Activated CD8-positive, alpha-beta memory T cell treated with anti-CD3 and anti-CD28 coated beads for 48 hours (primary cell): ENCODE data around the gene TPK1.

ENCODE experiments used
- DNase-seq, 3 experiments: peaks; one replicate each; pipeline ENCODE4 v3.0.0-alpha.2; 2020; ENCODE audit warnings: low read depth in 2 of 3, low spot score in 2 of 3

TPK1 gene

DNA sequence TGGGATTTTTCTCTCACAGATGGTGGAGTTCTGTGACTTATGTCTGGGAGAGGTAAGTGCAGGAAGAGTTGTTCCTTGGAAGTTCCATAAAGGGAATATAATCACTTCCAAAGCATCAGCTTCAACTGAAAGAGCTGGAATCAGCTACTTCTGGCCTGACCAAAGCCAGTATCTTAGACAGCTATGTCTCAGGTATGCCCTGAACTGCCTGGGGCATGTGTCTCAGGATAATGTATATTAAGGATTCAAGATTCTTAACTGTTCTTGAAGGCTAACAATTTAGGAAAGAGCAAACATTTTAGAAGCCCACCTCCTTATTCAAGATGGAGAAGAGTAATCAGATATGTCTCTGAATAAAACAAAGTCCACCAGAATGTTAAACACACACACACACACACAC, 420.0 kb downstream of the TPK1 start:
- DNase-seq = no peak

DNA sequence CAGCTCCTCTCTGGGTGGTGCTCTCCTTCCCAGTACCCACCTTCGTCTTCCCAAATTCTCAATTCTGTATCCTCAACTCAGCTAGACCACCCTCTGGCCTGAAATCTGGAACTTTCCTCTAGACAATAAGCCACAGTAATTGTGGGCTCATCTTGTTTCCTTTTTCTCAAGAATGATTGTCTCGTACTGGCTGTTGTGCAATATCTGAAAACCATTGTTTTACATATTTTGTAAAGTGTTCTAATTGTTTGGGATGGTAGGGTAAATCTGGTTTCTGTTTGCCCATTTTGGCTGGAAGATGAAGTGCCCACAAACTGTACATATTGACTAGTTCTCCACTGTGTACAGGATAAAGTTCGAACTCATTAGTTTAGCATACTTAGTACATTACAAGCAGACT, 421.0 kb downstream of the TPK1 start:
- no peak for DNase-seq

DNA sequence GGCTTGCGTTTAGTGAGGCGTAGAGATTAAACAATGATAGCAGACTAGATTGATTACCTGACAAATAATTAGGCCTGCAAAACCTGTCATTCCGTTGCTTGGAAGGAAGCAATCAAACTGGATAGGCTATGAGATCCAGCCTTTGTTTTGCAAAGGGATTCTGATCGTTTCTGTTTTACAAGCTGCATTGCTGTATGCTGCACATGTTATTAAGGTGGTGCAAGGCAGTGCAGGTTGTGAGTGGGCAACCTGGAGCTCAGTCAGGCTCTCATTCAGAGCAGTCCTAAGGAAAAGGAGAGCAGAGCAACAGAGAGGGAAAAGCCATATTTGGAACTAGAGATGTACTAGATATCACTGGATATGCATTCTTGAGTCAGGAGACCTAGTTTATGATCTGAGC, 425.4 kb downstream of the TPK1 start:
- no peak for DNase-seq

DNA sequence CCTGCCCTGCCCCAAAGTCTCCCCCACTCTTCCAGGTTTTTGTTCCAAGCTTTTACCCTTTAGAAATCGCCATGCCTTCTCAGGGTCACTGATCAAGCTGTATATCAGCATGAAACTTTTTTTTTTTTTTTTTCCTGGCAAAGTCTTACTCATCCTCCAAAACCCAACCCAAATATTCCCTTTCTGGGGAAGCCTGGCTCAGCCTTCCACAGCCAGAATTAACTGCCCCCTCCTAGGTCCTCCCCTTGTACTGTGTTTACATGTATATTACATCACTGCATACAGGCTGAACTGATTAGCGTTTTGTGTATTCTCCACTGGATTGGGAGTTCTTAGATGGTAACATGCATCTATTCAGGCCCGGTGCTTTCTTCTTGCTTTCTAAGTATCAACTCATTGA, 427.7 kb downstream of the TPK1 start:
- no peak for DNase-seq

DNA sequence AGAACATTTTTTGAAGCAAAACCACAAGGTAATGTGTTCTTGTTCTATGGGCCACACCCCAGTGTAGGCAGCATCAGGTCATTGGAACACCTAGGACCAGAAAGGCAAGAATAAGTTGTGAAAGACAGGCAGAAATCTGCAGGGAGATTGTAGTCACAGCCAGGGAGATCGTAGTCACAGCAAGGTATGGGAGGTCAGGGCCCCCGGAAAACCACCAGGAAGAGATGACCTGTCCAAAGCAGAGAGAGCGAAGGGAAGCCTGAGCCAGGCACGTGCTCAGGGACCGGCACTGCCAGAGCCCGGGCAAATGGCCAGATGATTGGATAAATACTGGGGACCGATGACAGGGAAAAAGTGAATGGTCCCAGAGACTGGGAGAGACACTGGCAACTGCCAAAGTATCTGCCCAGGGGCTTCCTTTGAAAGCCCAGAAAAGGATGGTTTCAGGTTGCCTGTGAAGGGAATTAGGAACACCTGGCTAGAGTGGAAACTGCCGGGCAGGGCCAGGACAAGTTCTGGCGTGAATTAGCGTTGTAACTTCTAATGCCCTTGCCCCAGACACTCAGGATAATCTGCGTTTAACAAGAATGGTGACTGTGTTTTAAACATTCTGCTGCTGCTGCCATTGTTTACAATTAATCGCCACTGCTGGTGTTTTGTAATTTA, 428.5 kb downstream of the TPK1 start:
- DNase-seq = no peak

DNA sequence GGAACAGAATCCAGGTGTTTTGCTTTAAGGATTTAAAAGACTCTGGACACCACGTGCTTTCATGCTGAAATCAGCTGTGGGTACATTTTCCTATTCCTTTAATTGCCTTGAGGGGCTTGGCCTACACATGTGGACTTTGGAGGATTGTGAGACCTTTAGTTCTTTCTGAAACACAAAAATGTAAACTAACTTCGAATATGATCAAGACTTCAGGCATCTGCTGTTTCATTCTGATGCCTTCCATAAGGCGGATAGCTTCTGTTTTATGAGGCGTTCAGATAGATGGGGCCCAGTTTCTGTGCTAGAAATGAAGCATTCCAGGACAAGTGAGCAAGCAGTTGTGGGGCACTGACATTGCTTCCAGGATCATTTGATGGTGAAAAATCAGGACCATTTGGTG, 430.9 kb downstream of the TPK1 start:
- no peak for DNase-seq

DNA sequence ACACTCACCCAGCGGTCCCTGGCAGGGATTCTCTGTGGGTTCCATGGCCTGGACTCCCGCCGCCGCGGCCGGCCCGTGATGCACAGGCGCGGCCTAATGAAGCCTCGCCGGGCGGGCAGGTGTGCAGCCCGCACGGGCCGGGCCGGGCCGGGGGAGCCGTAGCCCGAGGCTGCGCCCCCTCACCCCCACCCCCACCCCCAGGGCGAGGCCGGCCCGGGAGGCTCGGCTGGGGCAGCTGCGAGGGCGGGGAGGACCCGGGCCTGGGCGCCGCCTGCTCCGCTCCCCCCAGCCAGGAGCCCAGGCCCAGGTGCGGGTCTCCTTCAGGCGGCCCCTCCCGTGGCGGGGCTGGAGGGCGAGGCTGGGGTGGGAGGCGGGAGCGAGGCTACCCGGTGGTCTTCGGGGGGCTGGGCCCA, 432.2 kb downstream of the TPK1 start, which contains the start of gene NOBOX:
Gene NOBOX (minus strand): TSS at position 45 of the 413 bp plus-strand sequence.
- no peak for DNase-seq

DNA sequence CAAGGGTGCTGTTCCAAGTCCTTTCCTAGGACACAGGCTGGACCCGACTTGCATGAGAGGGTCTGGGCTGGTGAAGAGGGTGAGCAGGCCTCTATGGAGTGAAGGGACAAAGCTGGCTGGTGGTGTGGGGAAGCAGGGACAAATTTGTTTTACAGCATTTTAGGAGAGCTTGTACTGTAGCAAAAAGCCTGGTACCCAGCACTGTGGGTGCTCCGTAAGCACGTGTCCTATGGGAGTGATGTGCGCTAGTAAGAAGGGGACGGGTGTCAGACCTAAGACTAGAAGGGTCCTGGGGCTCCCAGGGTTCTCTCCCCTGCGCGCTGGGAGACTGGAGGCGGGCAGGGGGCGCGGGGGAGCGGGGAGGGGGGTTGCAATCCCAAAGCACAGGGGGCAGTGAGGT, 432.8 kb downstream of the TPK1 start:
- no peak for DNase-seq
